Measurements from ENCODE around the gene MAN1B1. TPM values are rescaled to one million over a fixed set of nuclear protein-coding genes. Genes with fewer than 3 reads are reported as not detected.
A peak's percentile ranks its signal among the peaks of the same experiment; 100 is the strongest.
"Not testable (repeated sequence)": the region's sequence is repeated elsewhere in the genome, so short reads cannot be mapped to it uniquely, and the experiment has no call there.

Gene MAN1B1
- total RNA-seq, 1 donor from 2014 or later = 59.5 TPM

DNA sequence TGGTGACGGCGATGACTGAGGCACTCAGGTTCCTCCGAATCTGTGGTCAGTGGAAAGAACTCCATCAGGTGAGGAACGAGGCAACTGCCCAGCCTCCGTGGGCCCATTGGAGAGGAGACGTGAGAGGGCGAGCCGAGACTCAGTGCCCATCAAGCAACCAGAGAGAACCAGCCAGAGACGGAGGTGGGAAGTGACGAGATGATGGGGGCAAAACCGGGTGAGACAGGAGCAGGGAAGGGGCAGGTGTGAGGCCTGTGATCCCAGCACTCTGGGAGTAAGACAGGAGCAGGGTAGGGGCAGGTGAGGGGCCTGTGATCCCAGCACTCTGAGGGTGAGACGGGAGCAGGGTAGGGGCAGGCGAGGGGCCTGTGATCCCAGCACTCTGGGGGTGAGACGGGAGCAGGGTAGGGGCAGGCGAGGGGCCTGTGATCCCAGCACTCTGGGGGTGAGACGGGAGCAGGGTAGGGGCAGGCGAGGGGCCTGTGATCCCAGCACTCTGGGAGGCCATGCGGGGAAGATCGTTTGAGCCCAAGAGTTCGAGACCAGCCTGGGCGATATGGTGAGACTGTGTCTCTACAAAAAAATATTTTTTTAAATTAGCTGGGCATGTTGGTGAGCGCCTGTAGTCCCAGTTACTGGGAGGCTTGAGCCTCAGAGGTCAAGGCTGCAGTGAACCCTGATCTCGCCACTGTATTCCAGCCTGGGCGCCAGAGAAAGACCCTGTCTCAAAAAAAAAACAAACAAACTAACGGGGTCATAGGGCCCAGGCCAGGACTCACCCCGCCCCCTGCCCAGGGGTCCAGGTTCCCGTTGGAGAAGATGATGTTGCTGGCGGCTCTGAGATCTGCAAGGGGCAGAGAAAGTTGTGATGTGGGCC lies 24.4 kb downstream of the MAN1B1 start:
- DNase-seq = no peak

- no peak for DNase-seq
Observed at GRCh38 chr9:137111788-137112563, 25.2 kb downstream of the MAN1B1 start.

- no peak for DNase-seq
Observed at GRCh38 chr9:137112564-137113384, 26.0 kb downstream of the MAN1B1 start.

GRCh38 chr9:137113385-137114159 lies 26.8 kb downstream of the MAN1B1 start:
- no peak for DNase-seq

DNA sequence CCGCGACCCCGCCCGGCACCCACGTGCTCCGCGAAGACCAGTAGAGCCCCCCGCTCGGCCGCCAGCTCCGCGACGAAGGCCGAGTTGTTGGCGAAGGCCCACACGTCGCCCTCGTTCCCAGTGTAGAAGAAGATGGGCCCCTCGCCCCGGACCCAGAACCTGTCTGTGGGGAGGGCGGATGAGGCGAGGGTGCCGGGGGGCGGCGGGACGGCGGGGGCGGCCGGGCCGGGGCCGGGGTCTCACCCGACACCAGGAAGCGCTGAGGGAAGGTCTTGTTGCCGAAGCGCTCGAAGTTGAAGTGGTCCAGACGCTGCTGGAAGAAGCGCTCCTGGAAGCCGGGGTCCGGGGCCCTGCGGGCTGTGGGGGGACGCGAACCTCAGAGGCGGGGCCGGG lies 27.4 kb downstream of the MAN1B1 start:
- no peak for DNase-seq

DNA sequence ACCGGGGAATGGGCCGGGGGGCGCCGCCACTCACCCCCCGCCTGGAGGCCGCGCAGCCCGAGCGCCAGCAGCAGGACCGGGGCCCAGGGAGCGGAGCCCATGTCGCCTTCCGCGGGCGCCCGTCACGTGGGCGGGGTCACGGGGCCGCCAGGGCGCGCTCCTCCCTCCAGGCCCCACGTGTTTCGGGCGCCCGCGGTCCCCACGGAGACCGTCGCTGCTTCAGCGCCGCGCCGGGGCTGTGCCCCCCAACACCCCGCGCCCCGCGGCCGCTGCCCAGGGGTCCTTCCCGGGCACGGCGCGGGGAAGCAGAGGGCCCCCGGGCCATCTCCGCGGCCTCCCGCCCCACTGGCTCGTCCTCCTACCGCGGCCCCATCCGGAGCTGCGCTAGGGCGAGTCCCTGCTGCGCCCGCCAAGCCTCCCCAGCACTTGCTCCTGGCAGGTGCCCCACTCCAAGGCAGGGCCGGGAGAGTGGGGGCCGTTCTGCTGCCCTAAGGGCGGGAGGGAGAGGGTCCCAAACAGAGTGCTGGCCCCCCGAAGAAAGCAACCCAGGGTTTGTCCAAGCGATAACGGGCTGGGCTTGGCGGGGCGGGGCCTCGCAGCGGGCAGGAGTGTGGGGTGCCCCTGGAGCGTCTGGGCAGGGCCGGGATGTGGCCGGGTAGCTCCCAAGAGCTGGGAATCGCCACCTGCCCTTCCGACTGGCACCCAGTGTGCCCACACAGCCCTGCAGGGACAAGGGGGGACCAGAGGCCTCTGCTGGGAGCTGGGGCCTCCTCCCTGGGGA lies 28.0 kb downstream of the MAN1B1 start, which contains the start of gene DPP7:
Gene DPP7, minus strand, starts transcription at position 121 of the 781 bp plus-strand sequence. Its CDS starts 20 bp downstream, at position 101.
- peak; percentile 57 for DNase-seq

GRCh38 chr9:137115394-137116026 lies 28.7 kb downstream of the MAN1B1 start:
- no peak for DNase-seq

DNA sequence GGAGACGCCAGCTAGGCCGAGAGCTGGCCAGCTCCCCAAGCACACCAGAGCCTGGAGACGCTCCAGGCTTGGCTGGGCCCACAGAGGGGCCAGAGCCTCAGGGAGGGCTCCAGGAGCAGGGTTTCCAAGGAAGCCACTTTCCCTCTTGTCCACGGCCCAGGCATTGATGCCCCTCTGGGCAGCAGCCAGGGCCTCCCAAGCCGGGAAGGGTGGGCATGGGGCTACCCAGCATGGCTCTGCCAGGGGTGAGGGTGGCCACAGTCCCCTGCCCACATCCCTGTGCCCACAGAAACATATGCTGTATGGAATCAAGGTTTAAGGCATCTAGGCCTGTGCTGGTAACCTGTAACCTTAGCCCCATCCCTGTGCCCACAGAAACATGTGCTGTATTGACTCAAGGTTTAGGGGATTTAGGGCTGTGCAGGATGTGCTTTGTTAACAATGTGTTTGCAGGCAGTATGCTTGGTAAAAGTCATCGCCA lies 29.3 kb downstream of the MAN1B1 start:
- DNase-seq = no peak

DNA sequence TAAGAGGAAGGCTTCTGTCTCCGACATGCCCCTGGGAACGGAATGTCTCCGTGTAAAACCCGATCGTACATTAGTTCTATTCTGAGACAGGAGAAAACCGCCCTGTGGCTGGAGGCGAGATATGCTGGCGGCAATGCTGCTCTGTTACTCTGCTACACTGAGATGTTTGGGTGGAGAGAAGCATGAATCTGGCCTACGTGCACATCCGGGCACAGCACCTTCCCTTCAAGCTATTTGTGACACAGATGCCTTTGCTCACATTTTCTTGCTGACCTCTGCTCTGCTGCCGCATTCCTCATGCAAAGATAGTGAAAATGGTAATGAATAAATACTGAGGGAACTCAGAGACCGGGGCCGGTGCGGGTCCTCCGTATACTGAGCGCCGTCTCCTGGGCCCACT lies 29.9 kb downstream of the MAN1B1 start:
- DNase-seq = no peak

- DNase-seq = no peak
Observed at GRCh38 chr9:137117269-137117731, 30.5 kb downstream of the MAN1B1 start.

DNA sequence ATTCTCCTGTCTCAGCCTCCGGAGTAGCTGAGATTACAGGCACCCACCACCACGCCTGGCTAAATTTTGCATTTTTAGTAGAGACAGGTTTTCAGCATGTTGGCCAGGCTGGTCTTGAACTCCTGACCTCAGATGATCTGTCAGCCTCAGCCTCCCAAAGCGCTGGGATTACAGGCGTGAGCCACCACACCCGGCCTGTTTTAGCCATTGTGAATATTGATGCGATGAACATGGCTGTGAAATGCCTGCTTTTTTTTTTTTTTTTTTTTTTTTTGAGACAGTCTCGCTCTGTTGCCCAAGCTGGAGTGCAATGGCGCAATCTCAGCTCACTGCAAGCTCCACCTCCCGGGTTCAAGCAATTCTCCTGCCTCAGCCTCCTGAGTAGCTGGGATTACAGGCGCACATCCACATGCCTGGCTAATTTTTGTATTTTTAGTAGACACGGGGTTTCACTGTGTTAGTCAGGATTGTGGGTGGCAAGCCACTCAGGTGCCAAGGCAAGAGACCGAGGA lies 31.4 kb downstream of the MAN1B1 start:
- not testable (repeated sequence) for DNase-seq

GRCh38 chr9:137121927-137122795 lies 35.4 kb downstream of the MAN1B1 start:
- not testable (repeated sequence) for DNase-seq

DNA sequence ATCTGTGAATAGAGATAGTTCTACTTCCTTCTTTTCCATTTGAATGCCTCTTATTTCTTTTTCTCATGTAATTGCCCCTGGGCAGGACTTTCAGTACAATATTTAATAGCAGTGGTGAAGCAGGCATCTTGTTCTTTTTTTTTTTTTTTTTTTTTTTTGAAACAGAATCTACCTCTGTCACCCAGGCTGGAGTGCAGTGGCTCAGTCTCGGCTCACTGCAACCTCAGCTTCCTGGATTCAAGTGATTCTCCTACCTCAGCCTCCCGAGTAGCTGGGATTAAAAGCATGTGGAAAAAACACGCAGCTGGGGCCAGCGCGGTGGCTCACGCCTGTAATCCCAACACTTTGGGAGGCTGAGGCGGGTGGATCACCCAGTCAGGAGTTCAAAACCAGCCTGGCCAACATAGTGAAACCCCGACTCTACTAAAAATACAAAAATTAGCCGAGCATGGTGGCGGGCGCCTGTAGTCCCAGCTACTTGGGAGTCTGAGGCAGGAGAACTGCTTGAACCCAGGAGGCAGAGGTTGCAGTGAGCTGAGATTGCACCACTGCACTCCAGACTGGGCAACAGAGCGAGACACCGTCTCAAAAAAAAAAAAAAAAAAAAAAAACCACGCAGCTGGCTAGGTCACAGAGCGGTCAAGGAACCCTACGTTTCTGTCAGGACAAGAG lies 36.1 kb downstream of the MAN1B1 start:
- DNase-seq = not testable (repeated sequence)

GRCh38 chr9:137123468-137123837 lies 36.7 kb downstream of the MAN1B1 start:
- DNase-seq = no peak

DNA sequence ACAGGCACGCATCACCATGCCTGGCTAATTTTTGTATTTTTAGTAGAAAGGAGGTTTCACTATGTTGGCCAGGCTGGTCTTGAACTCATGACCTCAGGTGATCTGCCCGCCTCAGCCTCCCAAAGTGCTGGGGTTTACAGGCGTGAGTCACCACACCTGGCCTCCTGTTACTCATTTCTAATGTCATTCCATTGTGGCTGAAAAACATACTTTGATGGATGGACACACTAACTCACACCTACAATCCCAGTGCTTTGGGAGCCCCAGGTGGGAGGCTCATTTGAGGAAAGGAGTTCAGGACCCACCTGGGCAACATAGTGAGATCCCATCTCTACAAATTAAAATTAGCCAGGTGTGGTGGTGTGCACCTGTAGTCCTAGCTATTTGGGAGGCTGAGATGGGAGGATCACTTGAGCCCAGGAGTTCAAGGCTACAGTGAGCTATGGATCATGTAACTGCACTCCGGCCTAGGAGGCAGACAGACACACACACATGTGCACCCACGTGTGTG lies 37.2 kb downstream of the MAN1B1 start:
- not testable (repeated sequence) for DNase-seq

GRCh38 chr9:137126786-137127185 lies 40.0 kb downstream of the MAN1B1 start:
- DNase-seq = no peak

- no peak for DNase-seq
Observed at GRCh38 chr9:137127301-137128157, 40.7 kb downstream of the MAN1B1 start.

Data from tongue (tissue), 2 donors.